ENCODE data around the gene VANGL1. TPM values are rescaled to one million over a fixed set of nuclear protein-coding genes. Genes with fewer than 3 reads are reported as not detected.

Gene VANGL1
- total RNA-seq, 1 experiment from 2014 or later, result 22.7 TPM

GRCh38 chr1:115740811-115741210 is 99.0 kb downstream of the VANGL1 start:
- no peaks in the 10 kb centered on the region for H3K27me3 ChIP-seq (ENCODE audit: control insufficient read depth, insufficient read depth, low read length)
- no peaks in the 10 kb centered on the region for H3K4me1 ChIP-seq (ENCODE audit: control insufficient read depth, insufficient read depth, low read length)
- H3K27ac ChIP-seq (ENCODE audit: low read length), result no peak overlapping the region
- DNase-seq (ENCODE audit: low read depth, low spot score) (no peak), ATAC-seq (no peak)
- in situ Hi-C loops (cut with HindIII; ENCODE audit: low pct_unique_long_range_greater_than_20kb, low sequenced_read_pairs), result no loop called here
- H3K36me3 ChIP-seq (ENCODE audit: control insufficient read depth, insufficient read depth, low read length), result no peaks in the 10 kb centered on the region
- CTCF ChIA-PET, result no interaction called here
- intact Hi-C loops (cut with micrococcal nuclease; ENCODE audit: unreplicated experiment), result no loop called here
- BruUV-seq (replicated peaks), result no TSS peak
- no peaks in the 10 kb centered on the region for H3K9me3 ChIP-seq (ENCODE audit: control insufficient read depth, insufficient read depth, low read depth, low read length)
- POLR2A ChIA-PET, result no interaction called here
- TF ChIP-seq REST (IDR thresholded peaks at IDR 0.05; ENCODE audit: insufficient read depth in 1 of 2, low read depth in 2 of 2, low read length in 1 of 2), result no peak
- TF ChIP-seq TCF7L2 (IDR thresholded peaks at IDR 0.05; ENCODE audit: low read depth, low read length), result no peak
- no peak overlapping the region for H3K4me3 ChIP-seq (ENCODE audit: low read depth in 2 of 2, low read length in 2 of 2)

- Histone ChIP-seq H3K36me3 (ENCODE audit: control insufficient read depth, insufficient read depth, low read length) (no peaks in the 10 kb centered on the region), H3K4me3 (ENCODE audit: low read depth in 2 of 2, low read length in 2 of 2) (no peak overlapping the region), H3K4me1 (ENCODE audit: control insufficient read depth, insufficient read depth, low read length) (no peaks in the 10 kb centered on the region), H3K27ac (ENCODE audit: low read length) (no peak overlapping the region), H3K27me3 (ENCODE audit: control insufficient read depth, insufficient read depth, low read length) (no peaks in the 10 kb centered on the region), H3K9me3 (ENCODE audit: control insufficient read depth, insufficient read depth, low read depth, low read length) (no peaks in the 10 kb centered on the region)
- intact Hi-C loops (cut with micrococcal nuclease; ENCODE audit: unreplicated experiment), result no loop called here
- DNase-seq (ENCODE audit: low read depth, low spot score) (no peak), ATAC-seq (no peak)
- ChIA-PET POLR2A (no interaction called here), CTCF (interaction anchor here (0.7 kb wide), 1 partner anchor 303 kb away, joined by 3 read pairs; no protein-coding TSS in a partner anchor)
- in situ Hi-C loops (cut with HindIII; ENCODE audit: low pct_unique_long_range_greater_than_20kb, low sequenced_read_pairs), result no loop called here
- no peak for TF ChIP-seq TCF7L2 (IDR thresholded peaks at IDR 0.05; ENCODE audit: low read depth, low read length)
- no peak for TF ChIP-seq REST (IDR thresholded peaks at IDR 0.05; ENCODE audit: insufficient read depth in 1 of 2, low read depth in 2 of 2, low read length in 1 of 2)
- TF ChIP-seq POLR2AphosphoS5 (IDR thresholded peaks at IDR 0.05; ENCODE audit: low read depth, low read length), result no peak
- TF ChIP-seq SIN3A (IDR thresholded peaks at IDR 0.05; ENCODE audit: borderline replicate concordance, insufficient read depth, low read depth, low read length), result no peak
- no peak for TF ChIP-seq CTCF (IDR thresholded peaks at IDR 0.05)
- no TSS peak for BruUV-seq (replicated peaks)
Measured at GRCh38 chr1:115744646-115745275, 103.0 kb downstream of the VANGL1 start.
